ENCODE results near the gene POLA1.

DNA sequence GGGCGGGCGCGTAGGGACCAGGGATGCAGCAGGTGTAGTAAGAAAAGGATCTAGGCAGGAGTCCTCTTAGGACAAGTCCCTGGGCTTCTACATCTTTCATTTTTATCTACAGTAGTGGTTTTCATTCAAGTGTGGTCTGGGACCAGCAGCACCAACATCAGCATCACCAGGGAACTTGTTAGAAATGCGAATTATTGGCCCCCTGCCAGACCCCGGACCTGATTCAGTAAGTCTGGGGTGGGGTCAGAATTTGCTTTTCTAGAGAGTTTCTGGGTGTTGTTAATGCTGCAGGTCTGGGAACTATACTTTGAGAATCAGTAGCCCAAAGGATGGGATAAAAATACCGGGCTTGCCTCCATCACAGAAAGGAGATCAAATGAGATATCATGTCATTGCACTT is 45.2 kb upstream of the POLA1 start:
- TF ChIP-seq POLR2AphosphoS5 (IDR thresholded peaks at IDR 0.05), result no peak
- TF ChIP-seq, protein P1, sequence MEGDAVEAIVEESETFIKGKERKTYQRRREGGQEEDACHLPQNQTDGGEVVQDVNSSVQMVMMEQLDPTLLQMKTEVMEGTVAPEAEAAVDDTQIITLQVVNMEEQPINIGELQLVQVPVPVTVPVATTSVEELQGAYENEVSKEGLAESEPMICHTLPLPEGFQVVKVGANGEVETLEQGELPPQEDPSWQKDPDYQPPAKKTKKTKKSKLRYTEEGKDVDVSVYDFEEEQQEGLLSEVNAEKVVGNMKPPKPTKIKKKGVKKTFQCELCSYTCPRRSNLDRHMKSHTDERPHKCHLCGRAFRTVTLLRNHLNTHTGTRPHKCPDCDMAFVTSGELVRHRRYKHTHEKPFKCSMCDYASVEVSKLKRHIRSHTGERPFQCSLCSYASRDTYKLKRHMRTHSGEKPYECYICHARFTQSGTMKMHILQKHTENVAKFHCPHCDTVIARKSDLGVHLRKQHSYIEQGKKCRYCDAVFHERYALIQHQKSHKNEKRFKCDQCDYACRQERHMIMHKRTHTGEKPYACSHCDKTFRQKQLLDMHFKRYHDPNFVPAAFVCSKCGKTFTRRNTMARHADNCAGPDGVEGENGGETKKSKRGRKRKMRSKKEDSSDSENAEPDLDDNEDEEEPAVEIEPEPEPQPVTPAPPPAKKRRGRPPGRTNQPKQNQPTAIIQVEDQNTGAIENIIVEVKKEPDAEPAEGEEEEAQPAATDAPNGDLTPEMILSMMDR (IDR thresholded peaks at IDR 0.05), result no peak
- TF ChIP-seq POLR2A (IDR thresholded peaks at IDR 0.05), result no peak
- TF ChIP-seq EP300 (IDR thresholded peaks at IDR 0.05), result no peak
